Mesendoderm (in vitro differentiated cells): ENCODE results near the gene APBA2.

Source experiments
- DNase-seq: peaks from one replicate; pipeline ENCODE4 v3.0.0; 2013
- H2AK5ac ChIP-seq: 2 replicates; pipeline ENCODE4 v1.6.1; 2013; ENCODE audit warnings: low read length, inconsistent platforms
- H2BK120ac ChIP-seq: 2 replicates; pipeline ENCODE4 v1.6.1; 2013; ENCODE audit warnings: low read depth, mild to moderate bottlenecking, low read length, moderate library complexity, mixed read lengths
- H2BK15ac ChIP-seq: replicated peaks from 2 replicates; pipeline ENCODE4 v1.6.1; 2013; ENCODE audit warnings: low read depth, mild to moderate bottlenecking, moderate library complexity
- H2BK5ac ChIP-seq: 2 replicates; pipeline ENCODE4 v1.6.1; 2013; ENCODE audit warnings: low read length, inconsistent platforms
- H3K18ac ChIP-seq: 2 replicates; pipeline ENCODE4 v1.6.1; 2013; ENCODE audit warnings: mild to moderate bottlenecking, low read length, mixed read lengths
- H3K23ac ChIP-seq: one replicate; pipeline ENCODE4 v1.6.1; 2013; ENCODE audit warnings: low read length
- H3K27ac ChIP-seq: 2 replicates; pipeline ENCODE4 v1.5.1; 2013; ENCODE audit warnings: low read depth, mild to moderate bottlenecking, inconsistent platforms, low read length, moderate library complexity
- H3K27me3 ChIP-seq: 2 replicates; pipeline ENCODE4 v1.6.1; 2013; ENCODE audit warnings: low read length, control low read depth, mild to moderate bottlenecking, inconsistent platforms; ENCODE audit not compliant: insufficient read depth, poor library complexity
- H3K36me3 ChIP-seq: 2 replicates; pipeline ENCODE4 v1.6.1; 2013; ENCODE audit warnings: low read length, inconsistent platforms; ENCODE audit not compliant: control insufficient read depth, insufficient read depth
- H3K4ac ChIP-seq: one replicate; pipeline ENCODE4 v1.6.1; 2013; ENCODE audit warnings: low read depth, mild to moderate bottlenecking, low read length, moderate library complexity
- H3K4me1 ChIP-seq: 2 replicates; pipeline ENCODE4 v1.6.1; 2013; ENCODE audit warnings: low read depth, low read length, inconsistent platforms; ENCODE audit not compliant: control insufficient read depth
- H3K4me2 ChIP-seq: 2 replicates; pipeline ENCODE4 v1.6.1; 2013; ENCODE audit warnings: low read length
- H3K4me3 ChIP-seq: 2 replicates; pipeline ENCODE4 v1.5.1; 2013; ENCODE audit warnings: mild to moderate bottlenecking, low read length
- H3K56ac ChIP-seq: one replicate; pipeline ENCODE4 v1.6.1; 2013; ENCODE audit warnings: low read length
- H3K79me1 ChIP-seq: 2 replicates; pipeline ENCODE4 v1.6.1; 2013; ENCODE audit warnings: low read length, inconsistent platforms
- H3K79me2 ChIP-seq: 2 replicates; pipeline ENCODE4 v1.6.1; 2013; ENCODE audit warnings: mild to moderate bottlenecking, low read length; ENCODE audit not compliant: control insufficient read depth, insufficient read depth
- H3K9ac ChIP-seq: 2 replicates; pipeline ENCODE4 v1.6.1; 2013; ENCODE audit warnings: low read length, inconsistent platforms
- H4K5ac ChIP-seq: one replicate; pipeline ENCODE4 v1.6.1; 2013; ENCODE audit warnings: low read length
- H4K8ac ChIP-seq: one replicate; pipeline ENCODE4 v1.6.1; 2013; ENCODE audit warnings: low read depth, mild to moderate bottlenecking, control low read depth, low read length, moderate library complexity
- WGBS: extraction: QIAGEN DNeasy Blood & Tissue Kit; methylation state at CpG from one replicate; pipeline ENCODE4 v1.1.7; 2013; ENCODE audit warnings: low lambda C conversion rate, missing lambda C conversion rate; ENCODE audit not compliant: insufficient coverage; ENCODE audit errors: extremely low coverage; 5-methylcytosine and 5-hydroxymethylcytosine counted together

APBA2 gene

DNA sequence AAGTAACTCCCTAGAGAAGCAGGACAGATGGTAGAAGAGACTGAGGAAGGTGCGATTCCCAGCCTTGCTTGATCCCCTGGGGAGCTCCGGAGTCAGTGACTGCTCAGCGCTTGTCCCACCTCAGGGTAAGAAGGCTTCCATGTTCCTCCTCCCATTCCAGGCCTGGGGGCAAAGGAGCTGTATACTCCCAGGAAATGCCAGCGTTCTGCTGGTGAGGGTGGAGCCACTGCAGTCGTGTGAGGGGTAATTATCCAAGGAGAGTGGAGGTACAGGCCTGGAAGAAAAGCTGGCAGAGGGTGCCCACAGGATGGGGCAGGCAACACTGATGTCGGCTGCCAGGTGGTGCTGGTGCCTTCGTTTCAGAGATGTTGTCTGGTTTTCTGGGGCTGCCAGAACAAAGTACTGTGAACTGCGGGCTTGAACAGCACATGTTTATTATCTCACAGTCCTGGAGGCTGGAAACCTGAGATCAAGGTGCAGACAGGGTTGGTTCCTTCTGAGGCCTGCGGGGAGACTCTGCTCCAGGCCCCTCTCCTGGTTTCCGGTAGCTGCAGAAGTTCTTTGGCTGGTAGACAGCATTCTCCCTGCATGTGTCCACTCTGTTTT is 12.1 kb upstream of the APBA2 start:
- no peak overlapping the region for H3K4me3 ChIP-seq
- no CpG with 5 or more reads among the region's 10 CpGs for WGBS
- no peak overlapping the region for H3K23ac ChIP-seq

DNA sequence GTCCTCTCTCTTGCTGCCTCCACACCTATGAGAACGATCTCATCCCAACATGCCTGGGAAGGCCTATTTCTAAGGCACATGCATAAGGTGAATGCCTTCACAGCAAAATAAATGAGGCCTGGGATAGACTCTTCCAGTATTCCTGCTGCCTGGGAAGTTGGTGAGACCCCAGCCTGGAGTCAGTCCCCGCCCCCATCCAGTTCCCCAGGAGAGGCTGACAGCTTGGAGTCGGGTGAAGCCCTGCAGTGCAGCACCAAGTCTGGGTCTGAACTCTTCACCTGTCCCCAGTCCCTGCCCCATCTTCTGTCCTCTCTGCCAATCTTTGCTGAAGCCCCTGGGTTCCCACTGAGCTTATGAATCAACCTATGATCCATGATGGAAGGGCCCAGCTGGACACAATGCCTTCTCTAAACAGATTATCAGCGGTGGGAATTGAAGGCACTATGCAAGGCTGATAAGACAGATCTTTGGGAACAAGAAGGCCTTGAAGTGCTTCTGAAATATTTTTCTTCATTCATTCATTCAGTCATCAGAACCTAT is 10.2 kb upstream of the APBA2 start:
- no peak overlapping the region for H3K4ac ChIP-seq
- H3K18ac ChIP-seq: no peak overlapping the region
- H3K56ac ChIP-seq: no peak overlapping the region
- no peak overlapping the region for H3K9ac ChIP-seq
- H2BK15ac ChIP-seq: no peak overlapping the region
- no peaks in the 10 kb centered on the region for H3K36me3 ChIP-seq
- H4K8ac ChIP-seq: no peak overlapping the region
- H4K5ac ChIP-seq: no peak overlapping the region
- H2BK120ac ChIP-seq: no peak overlapping the region
- H3K79me2 ChIP-seq: no peaks in the 10 kb centered on the region
- H3K4me3 ChIP-seq: no peak overlapping the region
- no peak overlapping the region for H3K27ac ChIP-seq
- no peak overlapping the region for H3K4me2 ChIP-seq
- H3K79me1 ChIP-seq: no peaks in the 10 kb centered on the region
- no peak overlapping the region for H2BK5ac ChIP-seq
- peaks cover 6% of the 10 kb centered on the region for H3K4me1 ChIP-seq
- peak; percentile 39 for DNase-seq
- H2AK5ac ChIP-seq: no peak overlapping the region
- H3K27me3 ChIP-seq: no peaks in the 10 kb centered on the region
- no CpG with 5 or more reads among the region's 4 CpGs for WGBS
- no peak overlapping the region for H3K23ac ChIP-seq

More for the DNA sequence above, 12.1 kb upstream of the APBA2 start:
- Histone ChIP-seq H3K27ac (no peak overlapping the region), H4K8ac (no peak overlapping the region), H2BK5ac (no peak overlapping the region), H3K4me2 (no peak overlapping the region), H3K9ac (no peak overlapping the region), H4K5ac (no peak overlapping the region), H2BK120ac (no peak overlapping the region), H3K4me1 (peaks cover 6% of the 10 kb centered on the region), H3K4ac (no peak overlapping the region), H3K56ac (no peak overlapping the region), H2BK15ac (no peak overlapping the region), H3K18ac (no peak overlapping the region), H3K79me2 (no peaks in the 10 kb centered on the region), H3K27me3 (no peaks in the 10 kb centered on the region), H3K36me3 (no peaks in the 10 kb centered on the region), H3K79me1 (no peaks in the 10 kb centered on the region), H2AK5ac (no peak overlapping the region)
- DNase-seq: no peak

DNA sequence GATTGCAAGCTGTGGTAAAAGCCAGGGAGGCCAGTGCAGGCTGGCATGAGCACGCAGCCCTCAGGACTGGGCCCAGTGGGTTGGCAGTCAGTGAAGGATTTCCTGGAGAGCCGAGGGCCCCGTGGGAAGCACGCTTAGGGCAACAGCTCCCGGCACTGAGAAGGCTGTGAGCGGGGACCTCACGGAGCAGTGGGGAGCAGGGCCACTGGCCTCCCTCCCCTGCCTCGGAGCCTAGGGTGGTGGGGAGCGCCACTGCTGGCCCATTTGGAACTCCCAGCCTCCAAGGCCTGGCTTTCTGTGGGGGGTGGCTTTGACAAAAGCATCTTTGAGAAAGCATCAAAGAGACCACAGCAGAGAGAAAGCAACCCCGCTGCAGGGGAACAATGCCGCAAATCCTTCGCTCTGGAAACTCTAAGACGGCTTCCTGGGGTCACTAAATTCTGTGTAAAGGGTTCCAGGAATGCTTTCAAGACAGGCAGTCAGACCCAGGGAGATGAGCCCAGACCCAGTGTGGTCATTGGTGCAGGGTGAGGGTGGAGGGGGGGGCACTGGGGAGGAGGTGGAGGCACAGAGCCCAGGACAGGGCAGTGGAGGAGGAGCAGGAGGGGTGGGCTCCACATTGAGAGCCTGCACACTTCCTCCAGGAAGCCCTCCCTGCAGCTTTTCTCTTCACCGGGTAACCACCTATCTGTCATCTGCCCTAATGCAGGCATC is 9.5 kb upstream of the APBA2 start:
- Histone ChIP-seq H2BK15ac (no peak overlapping the region), H4K8ac (no peak overlapping the region), H3K9ac (no peak overlapping the region), H3K18ac (no peak overlapping the region), H3K4ac (no peak overlapping the region), H3K23ac (no peak overlapping the region), H4K5ac (no peak overlapping the region), H3K56ac (peak overlapping the region; percentile 22), H2BK120ac (no peak overlapping the region), H2AK5ac (no peak overlapping the region), H3K27ac (no peak overlapping the region), H3K4me3 (no peak overlapping the region), H3K79me2 (no peaks in the 10 kb centered on the region), H3K4me2 (no peak overlapping the region), H3K27me3 (no peaks in the 10 kb centered on the region), H2BK5ac (no peak overlapping the region), H3K36me3 (no peaks in the 10 kb centered on the region), H3K4me1 (peaks cover 6% of the 10 kb centered on the region), H3K79me1 (no peaks in the 10 kb centered on the region)
- no CpG with 5 or more reads among the region's 14 CpGs for WGBS
- peak; percentile 38 for DNase-seq

- Histone ChIP-seq H3K36me3 (no peaks in the 10 kb centered on the region), H2BK5ac (no peak overlapping the region), H3K79me2 (no peaks in the 10 kb centered on the region), H3K18ac (no peak overlapping the region), H3K27me3 (no peaks in the 10 kb centered on the region), H3K27ac (no peak overlapping the region), H3K56ac (no peak overlapping the region), H2AK5ac (no peak overlapping the region), H2BK120ac (no peak overlapping the region), H3K79me1 (no peaks in the 10 kb centered on the region), H3K4ac (no peak overlapping the region), H3K9ac (no peak overlapping the region), H2BK15ac (no peak overlapping the region), H3K4me1 (peaks cover 6% of the 10 kb centered on the region), H3K23ac (no peak overlapping the region), H4K8ac (no peak overlapping the region), H3K4me2 (no peak overlapping the region), H4K5ac (no peak overlapping the region), H3K4me3 (no peak overlapping the region)
- WGBS: no CpG with 5 or more reads among the region's 8 CpGs
- no peak for DNase-seq
Observed at GRCh38 chr15:28876845-28877185, 9.0 kb upstream of the APBA2 start.

GRCh38 chr15:28878209-28878608 is 7.6 kb upstream of the APBA2 start:
- no peak overlapping the region for H3K4ac ChIP-seq
- H2BK5ac ChIP-seq: no peak overlapping the region
- no peaks in the 10 kb centered on the region for H3K79me2 ChIP-seq
- H3K36me3 ChIP-seq: no peaks in the 10 kb centered on the region
- H2BK120ac ChIP-seq: no peak overlapping the region
- no peak for DNase-seq
- H4K5ac ChIP-seq: no peak overlapping the region
- H3K27me3 ChIP-seq: no peaks in the 10 kb centered on the region
- no peak overlapping the region for H3K27ac ChIP-seq
- no peak overlapping the region for H2BK15ac ChIP-seq
- H3K18ac ChIP-seq: no peak overlapping the region
- H2AK5ac ChIP-seq: no peak overlapping the region
- no peak overlapping the region for H3K4me3 ChIP-seq
- peaks cover 6% of the 10 kb centered on the region for H3K4me1 ChIP-seq
- H3K9ac ChIP-seq: no peak overlapping the region
- H4K8ac ChIP-seq: no peak overlapping the region
- no peak overlapping the region for H3K23ac ChIP-seq
- no peak overlapping the region for H3K4me2 ChIP-seq
- no peaks in the 10 kb centered on the region for H3K79me1 ChIP-seq
- H3K56ac ChIP-seq: no peak overlapping the region
- WGBS: no CpG with 5 or more reads among the region's 15 CpGs
